VCaP (cell line): ENCODE measurements around the gene UBE2G1.

Source experiments
- H3K27ac ChIP-seq: fragments of 450-650 bp; 2 replicates; pipeline ENCODE4 v1.5.1; 2017
- CTCF ChIP-seq: fragments of 450-650 bp; conservative IDR thresholded peaks from 2 replicates; pipeline ENCODE4 v1.5.1; 2017; ENCODE audit warnings: mild to moderate bottlenecking, moderate library complexity

UBE2G1 gene

GRCh38 chr17:4327606-4328005, 38.9 kb downstream of the UBE2G1 start:
- no peak for TF ChIP-seq CTCF
- H3K27ac ChIP-seq: peak overlapping the region; percentile 33

- no peak overlapping the region; the same call in 1 of the 2 replicates for H3K27ac ChIP-seq
These were observed 39.9 kb downstream of the UBE2G1 start for GRCh38 chr17:4326608-4327007.

GRCh38 chr17:4326112-4326511, 40.4 kb downstream of the UBE2G1 start:
- no peak for TF ChIP-seq CTCF
- H3K27ac ChIP-seq: no peak overlapping the region

More at GRCh38 chr17:4326608-4327007, 39.9 kb downstream of the UBE2G1 start:
- no peak for TF ChIP-seq CTCF

GRCh38 chr17:4324463-4324862, 42.0 kb downstream of the UBE2G1 start:
- TF ChIP-seq CTCF: no peak
- no peak overlapping the region for H3K27ac ChIP-seq

GRCh38 chr17:4319221-4319620, 47.3 kb downstream of the UBE2G1 start:
- TF ChIP-seq CTCF: no peak
- H3K27ac ChIP-seq: no peak overlapping the region

- no peak overlapping the region for H3K27ac ChIP-seq
These were observed 47.9 kb downstream of the UBE2G1 start for GRCh38 chr17:4318596-4318995.

GRCh38 chr17:4318186-4318585, 48.3 kb downstream of the UBE2G1 start:
- no peak for TF ChIP-seq CTCF
- H3K27ac ChIP-seq: no peak overlapping the region

More at GRCh38 chr17:4318596-4318995, 47.9 kb downstream of the UBE2G1 start:
- TF ChIP-seq CTCF: no peak
